ENCODE data around the gene SMAD1.

The SMAD1 gene

DNA sequence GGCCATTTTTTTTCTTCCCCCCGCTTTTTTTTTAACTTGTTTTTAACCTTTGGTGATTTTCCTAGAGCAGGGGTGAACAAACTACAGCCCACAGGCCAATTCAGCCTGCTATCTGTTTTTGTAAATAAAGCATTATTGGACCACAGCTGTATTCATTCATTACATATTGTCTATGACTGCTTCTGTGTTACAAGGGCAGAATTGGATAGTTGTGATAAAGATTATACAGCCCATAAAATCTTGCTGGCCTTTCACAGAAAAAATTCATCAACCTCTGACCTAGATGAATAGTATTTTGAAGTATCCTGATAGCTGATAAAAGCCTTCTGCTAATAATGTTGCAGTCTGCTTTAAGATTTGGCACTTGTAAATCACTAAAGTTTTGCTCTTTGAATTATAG, 63.4 kb downstream of the SMAD1 start:
- in situ Hi-C loops (cut with HindIII; ENCODE audit: low sequenced_read_pairs), result no loop called here
- no peak for DNase-seq (ENCODE audit: low read depth)
- TF ChIP-seq, protein P1, sequence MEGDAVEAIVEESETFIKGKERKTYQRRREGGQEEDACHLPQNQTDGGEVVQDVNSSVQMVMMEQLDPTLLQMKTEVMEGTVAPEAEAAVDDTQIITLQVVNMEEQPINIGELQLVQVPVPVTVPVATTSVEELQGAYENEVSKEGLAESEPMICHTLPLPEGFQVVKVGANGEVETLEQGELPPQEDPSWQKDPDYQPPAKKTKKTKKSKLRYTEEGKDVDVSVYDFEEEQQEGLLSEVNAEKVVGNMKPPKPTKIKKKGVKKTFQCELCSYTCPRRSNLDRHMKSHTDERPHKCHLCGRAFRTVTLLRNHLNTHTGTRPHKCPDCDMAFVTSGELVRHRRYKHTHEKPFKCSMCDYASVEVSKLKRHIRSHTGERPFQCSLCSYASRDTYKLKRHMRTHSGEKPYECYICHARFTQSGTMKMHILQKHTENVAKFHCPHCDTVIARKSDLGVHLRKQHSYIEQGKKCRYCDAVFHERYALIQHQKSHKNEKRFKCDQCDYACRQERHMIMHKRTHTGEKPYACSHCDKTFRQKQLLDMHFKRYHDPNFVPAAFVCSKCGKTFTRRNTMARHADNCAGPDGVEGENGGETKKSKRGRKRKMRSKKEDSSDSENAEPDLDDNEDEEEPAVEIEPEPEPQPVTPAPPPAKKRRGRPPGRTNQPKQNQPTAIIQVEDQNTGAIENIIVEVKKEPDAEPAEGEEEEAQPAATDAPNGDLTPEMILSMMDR (IDR thresholded peaks at IDR 0.05; ENCODE audit: low read depth, low read length, missing control alignments), result no peak
- no peak overlapping the region for H3K4me3 ChIP-seq (ENCODE audit: low read depth, low read length)

GRCh38 chr4:145545538-145546174, 64.0 kb downstream of the SMAD1 start:
- H3K4me3 ChIP-seq (ENCODE audit: low read depth, low read length), result no peak overlapping the region
- peak; percentile 91 for DNase-seq (ENCODE audit: low read depth)

DNA sequence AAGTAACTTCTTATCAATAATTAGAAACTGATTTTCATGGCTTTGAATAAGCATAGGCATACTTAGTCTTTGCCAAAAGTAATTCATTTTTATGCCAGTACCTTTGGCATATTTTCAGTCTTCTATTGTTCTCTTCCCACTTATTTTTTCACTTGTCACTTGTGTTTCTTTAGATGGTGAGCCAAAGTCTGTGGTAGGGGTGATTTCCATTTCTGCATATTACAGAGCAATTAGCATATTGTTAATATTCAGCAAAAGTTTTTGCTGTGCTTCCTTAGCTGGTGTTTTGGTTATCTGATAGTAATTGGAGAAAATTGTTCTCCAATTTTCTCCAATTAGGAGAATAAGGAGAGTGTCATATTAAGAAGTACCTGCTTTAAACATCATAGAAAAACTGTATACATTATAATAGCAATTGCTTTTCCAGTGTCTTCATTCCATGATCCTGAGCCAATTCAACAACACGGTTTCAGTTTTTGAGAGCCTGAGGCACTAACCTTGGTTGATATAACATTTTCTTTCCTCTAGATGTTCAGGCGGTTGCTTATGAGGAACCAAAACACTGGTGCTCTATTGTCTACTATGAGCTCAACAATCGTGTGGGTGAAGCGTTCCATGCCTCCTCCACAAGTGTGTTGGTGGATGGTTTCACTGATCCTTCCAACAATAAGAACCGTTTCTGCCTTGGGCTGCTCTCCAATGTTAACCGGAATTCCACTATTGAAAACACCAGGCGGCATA, 64.7 kb downstream of the SMAD1 start:
- TF ChIP-seq, protein P1 (IDR thresholded peaks at IDR 0.05; ENCODE audit: low read depth, low read length, missing control alignments), result no peak
- DNase-seq (ENCODE audit: low read depth), result peak; percentile 53
- in situ Hi-C loops (cut with HindIII; ENCODE audit: low sequenced_read_pairs), result no loop called here
- peak overlapping the region; percentile 18 for H3K4me3 ChIP-seq (ENCODE audit: low read depth, low read length)

More at GRCh38 chr4:145545538-145546174, 64.0 kb downstream of the SMAD1 start:
- TF ChIP-seq, protein P1 (IDR thresholded peaks at IDR 0.05; ENCODE audit: low read depth, low read length, missing control alignments), result no peak
- in situ Hi-C loops (cut with HindIII; ENCODE audit: low sequenced_read_pairs), result no loop called here

- H3K4me3 ChIP-seq (ENCODE audit: low read depth, low read length), result no peak overlapping the region
- TF ChIP-seq, protein P1 (IDR thresholded peaks at IDR 0.05; ENCODE audit: low read depth, low read length, missing control alignments), result no peak
- in situ Hi-C loops (cut with HindIII; ENCODE audit: low sequenced_read_pairs), result no loop called here
- DNase-seq (ENCODE audit: low read depth), result no peak
These were observed 70.0 kb downstream of the SMAD1 start for GRCh38 chr4:145551660-145552059.

DNA sequence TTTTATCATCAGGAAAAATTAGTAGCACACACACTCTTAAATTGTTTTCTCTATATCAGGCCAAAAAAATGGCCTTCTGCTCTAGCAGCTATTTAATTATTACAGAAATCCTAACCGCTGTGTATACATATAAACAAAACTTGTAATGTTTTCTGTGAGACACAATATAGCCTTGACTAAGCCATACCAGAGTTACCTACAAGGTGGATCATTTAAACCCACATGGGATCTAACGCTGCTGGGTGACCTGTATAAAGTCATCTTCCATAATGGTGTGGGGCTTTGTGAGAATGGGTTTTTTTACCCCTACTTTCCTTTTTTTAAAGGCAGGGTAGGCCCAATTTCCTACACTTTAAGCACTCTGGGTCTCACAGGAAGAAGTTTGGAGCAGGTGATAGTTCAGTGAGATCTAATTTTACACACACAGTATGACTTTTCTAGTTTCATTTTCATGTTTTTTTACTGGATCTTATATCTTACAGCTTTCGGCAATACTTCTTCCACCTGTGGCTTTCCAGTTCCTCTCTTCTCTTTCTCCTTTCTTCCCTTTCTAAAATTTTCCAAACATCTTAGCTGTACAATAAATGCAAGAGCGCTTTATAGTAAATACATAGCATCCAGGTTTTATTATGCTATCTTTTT, 70.6 kb downstream of the SMAD1 start:
- in situ Hi-C loops (cut with HindIII; ENCODE audit: low sequenced_read_pairs), result no loop called here
- no peak overlapping the region for H3K4me3 ChIP-seq (ENCODE audit: low read depth, low read length)
- DNase-seq (ENCODE audit: low read depth), result no peak
- TF ChIP-seq, protein P1 (IDR thresholded peaks at IDR 0.05; ENCODE audit: low read depth, low read length, missing control alignments), result no peak

GRCh38 chr4:145553375-145553774, 71.7 kb downstream of the SMAD1 start:
- DNase-seq (ENCODE audit: low read depth), result no peak
- H3K4me3 ChIP-seq (ENCODE audit: low read depth, low read length), result no peak overlapping the region
- TF ChIP-seq, protein P1 (IDR thresholded peaks at IDR 0.05; ENCODE audit: low read depth, low read length, missing control alignments), result no peak
- in situ Hi-C loops (cut with HindIII; ENCODE audit: low sequenced_read_pairs), result no loop called here
